Hepatocyte (in vitro differentiated cells): ENCODE data around the gene RNF39.

Source experiments
- CTCF ChIP-seq: fragments of 200-600 bp; sonication (generic); IDR thresholded peaks from 2 replicates; pipeline ENCODE4 v1.5.1; 2016; ENCODE audit warnings: antibody characterized with exemption, mild to moderate bottlenecking; ENCODE audit not compliant: poor library complexity
- EZH2 ChIP-seq: fragments of 200-600 bp; sonication (generic); IDR thresholded peaks from 2 replicates; pipeline ENCODE4 v1.6.1; 2016; ENCODE audit warnings: antibody characterized with exemption, mild to moderate bottlenecking, borderline replicate concordance
- EZH2phosphoT487 ChIP-seq: fragments of 200-600 bp; sonication (generic); IDR thresholded peaks from one replicate; pipeline ENCODE4 v1.6.1; 2018; ENCODE audit warnings: antibody characterized with exemption, mild to moderate bottlenecking, low read depth, moderate library complexity; ENCODE audit not compliant: unreplicated experiment, severe bottlenecking

GRCh38 chr6:30071081-30071818 is 4.3 kb downstream of the RNF39 start:
- TF ChIP-seq CTCF (no peak), EZH2phosphoT487 (no peak), EZH2 (peak; percentile 94)
